ENCODE results near the gene KLKB1.

The KLKB1 gene

GRCh38 chr4:186298031-186298647, 70.8 kb downstream of the KLKB1 start:
- DNase-seq, result no peak
- intact Hi-C loops (cut with DNase I), result loop anchor here (5.0 kb wide), 1 partner anchor 289 kb away; no protein-coding TSS in a partner anchor

GRCh38 chr4:186299291-186299690, 72.0 kb downstream of the KLKB1 start:
- no peak for DNase-seq
- intact Hi-C loops (cut with DNase I), result loop anchor here (5.0 kb wide), 1 partner anchor 288 kb away; no protein-coding TSS in a partner anchor

GRCh38 chr4:186300659-186301390, 73.5 kb downstream of the KLKB1 start:
- no peak for DNase-seq
- intact Hi-C loops (cut with DNase I), result no loop called here

- no peak for DNase-seq
- intact Hi-C loops (cut with DNase I), result no loop called here
These were observed 76.9 kb downstream of the KLKB1 start for GRCh38 chr4:186304216-186304615.

- no peak for DNase-seq
- intact Hi-C loops (cut with DNase I), result no loop called here
These were observed 77.7 kb downstream of the KLKB1 start for GRCh38 chr4:186304866-186305505.

- intact Hi-C loops (cut with DNase I), result no loop called here
These were observed 80.2 kb downstream of the KLKB1 start for GRCh38 chr4:186307497-186307896.

GRCh38 chr4:186307916-186308315, 80.6 kb downstream of the KLKB1 start:
- no peak for DNase-seq
- intact Hi-C loops (cut with DNase I), result no loop called here

More at GRCh38 chr4:186307497-186307896, 80.2 kb downstream of the KLKB1 start:
- no peak for DNase-seq

All from head of caudate nucleus (tissue), 42 donors.